Activated T-cell treated with anti-CD3 and anti-CD28 coated beads, Interleukin-2, amount 50 U/mL, for 1 hour (primary cell): ENCODE data around the gene TSNAX.
"Not testable (repeated sequence)": the region's sequence is repeated elsewhere in the genome, so short reads cannot be mapped to it uniquely, and the experiment has no call there.

Source experiments
- DNase-seq: peaks from one replicate; pipeline ENCODE4 v3.0.0-alpha.2; 2020

The TSNAX gene

GRCh38 chr1:231528172-231529029 is at the start of gene TSNAX:
TSS of gene TSNAX (plus strand) at chr1:231528669. CDS start at chr1:231528811, 142 bp downstream.
- DNase-seq = peak; percentile 93

GRCh38 chr1:231478811-231479210 is 49.7 kb upstream of the TSNAX start:
- no peak for DNase-seq

DNA sequence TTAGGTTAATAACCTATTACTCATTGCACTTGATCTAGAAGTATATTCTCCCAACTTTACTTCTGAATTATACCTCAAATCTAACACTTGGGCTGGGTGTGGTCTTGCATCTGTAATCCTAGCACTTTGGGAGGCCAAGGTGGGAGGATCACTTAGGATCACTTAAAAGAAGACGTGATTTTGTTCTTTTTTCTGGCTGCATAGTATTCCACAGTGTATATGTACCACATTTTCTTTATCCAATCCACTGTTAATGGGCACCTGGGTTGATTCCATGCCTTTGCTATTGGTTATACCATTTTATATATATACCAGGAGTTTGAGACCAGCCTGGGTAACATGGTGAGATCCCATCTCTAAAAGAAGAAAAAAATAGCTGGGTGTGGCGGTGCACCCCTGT is 48.5 kb upstream of the TSNAX start:
- no peak for DNase-seq

DNA sequence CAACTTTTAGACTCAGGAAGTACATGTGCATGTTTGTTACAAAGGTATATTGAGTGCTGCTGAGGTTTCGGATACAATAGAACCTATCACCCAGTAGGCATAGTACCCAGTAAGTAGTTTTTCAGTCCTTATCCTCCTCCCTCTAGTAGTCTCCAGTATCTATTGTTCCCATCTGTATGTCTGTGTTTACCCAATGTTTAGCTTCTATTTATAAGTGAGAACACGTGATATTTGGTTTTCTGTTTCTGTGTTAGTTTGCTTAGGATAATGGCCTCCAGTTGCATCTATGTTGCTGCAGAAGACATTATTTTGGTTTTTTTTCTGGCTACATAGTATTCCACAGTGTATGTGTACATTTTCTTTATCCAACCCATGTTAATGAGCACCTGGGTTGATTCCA is 47.2 kb upstream of the TSNAX start:
- no peak for DNase-seq

- no peak for DNase-seq
These were observed 43.3 kb upstream of the TSNAX start for GRCh38 chr1:231485029-231485784.

GRCh38 chr1:231487019-231487418 is 41.5 kb upstream of the TSNAX start:
- DNase-seq = no peak

GRCh38 chr1:231487910-231488309 is 40.6 kb upstream of the TSNAX start:
- DNase-seq = no peak

- no peak for DNase-seq
These were observed 34.9 kb upstream of the TSNAX start for GRCh38 chr1:231493421-231494185.

GRCh38 chr1:231494439-231495110 is 33.9 kb upstream of the TSNAX start:
- no peak for DNase-seq

DNA sequence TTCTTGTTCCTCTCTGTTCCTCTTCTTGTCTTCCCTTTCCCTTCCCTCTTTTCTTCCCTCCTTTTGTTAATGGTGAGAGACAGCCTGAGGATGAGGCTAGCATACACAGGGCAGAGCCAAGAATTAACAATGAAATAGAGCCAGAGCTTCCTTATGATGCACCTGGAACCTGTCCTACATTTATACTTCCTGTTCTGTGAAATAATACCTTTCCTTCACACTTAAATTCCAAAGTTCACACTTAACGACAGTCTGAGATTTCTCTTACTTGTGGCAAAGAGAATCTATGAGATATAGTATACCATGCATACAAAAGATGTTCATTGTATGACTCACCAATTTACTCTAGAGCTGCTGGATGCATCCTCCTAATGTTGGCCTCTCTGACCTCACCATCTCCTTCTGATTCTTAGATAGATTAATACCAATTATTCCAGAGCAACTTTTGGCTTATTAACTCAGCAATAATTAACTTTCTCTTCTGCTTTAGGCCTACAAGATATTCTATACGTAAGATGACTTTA is 30.8 kb upstream of the TSNAX start:
- no peak for DNase-seq

GRCh38 chr1:231499148-231499763 is 29.2 kb upstream of the TSNAX start:
- no peak for DNase-seq

DNA sequence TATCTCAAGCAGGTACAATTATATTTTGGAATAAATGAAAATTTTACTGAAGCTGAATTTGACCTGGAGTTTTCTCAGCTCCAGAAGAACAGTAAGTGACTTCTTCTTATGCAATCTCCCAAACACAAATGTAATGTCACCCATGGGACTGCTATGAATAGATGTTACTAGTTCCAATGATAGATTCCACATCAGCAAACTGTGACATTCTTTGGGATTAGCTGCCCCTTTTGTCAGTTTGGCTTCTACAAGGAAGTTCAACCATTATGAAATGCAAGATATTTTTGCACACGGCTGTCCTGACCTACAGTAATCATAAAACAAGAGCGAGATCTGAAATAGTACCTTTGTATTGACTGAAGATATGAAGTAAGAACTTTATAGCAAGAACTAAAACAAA is 27.8 kb upstream of the TSNAX start:
- no peak for DNase-seq

DNA sequence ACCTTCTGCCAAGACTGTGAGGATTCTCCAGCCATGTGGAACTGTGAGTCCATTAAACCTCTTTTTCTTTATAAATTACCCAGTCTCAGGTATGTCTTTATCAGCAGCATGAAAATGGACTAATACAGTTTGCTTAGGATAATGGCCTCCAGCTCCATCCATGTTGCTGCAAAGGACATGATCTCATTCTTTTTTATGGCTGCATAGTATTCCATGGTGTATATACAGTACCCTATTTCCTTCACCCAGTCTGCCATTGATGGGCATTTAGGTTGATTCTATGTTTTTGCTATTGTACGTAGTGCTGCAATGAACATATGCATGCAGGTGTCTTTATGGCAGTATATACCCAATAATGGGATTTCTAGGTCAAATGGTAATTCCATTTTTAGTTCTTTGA is 25.3 kb upstream of the TSNAX start:
- not testable (repeated sequence) for DNase-seq

DNA sequence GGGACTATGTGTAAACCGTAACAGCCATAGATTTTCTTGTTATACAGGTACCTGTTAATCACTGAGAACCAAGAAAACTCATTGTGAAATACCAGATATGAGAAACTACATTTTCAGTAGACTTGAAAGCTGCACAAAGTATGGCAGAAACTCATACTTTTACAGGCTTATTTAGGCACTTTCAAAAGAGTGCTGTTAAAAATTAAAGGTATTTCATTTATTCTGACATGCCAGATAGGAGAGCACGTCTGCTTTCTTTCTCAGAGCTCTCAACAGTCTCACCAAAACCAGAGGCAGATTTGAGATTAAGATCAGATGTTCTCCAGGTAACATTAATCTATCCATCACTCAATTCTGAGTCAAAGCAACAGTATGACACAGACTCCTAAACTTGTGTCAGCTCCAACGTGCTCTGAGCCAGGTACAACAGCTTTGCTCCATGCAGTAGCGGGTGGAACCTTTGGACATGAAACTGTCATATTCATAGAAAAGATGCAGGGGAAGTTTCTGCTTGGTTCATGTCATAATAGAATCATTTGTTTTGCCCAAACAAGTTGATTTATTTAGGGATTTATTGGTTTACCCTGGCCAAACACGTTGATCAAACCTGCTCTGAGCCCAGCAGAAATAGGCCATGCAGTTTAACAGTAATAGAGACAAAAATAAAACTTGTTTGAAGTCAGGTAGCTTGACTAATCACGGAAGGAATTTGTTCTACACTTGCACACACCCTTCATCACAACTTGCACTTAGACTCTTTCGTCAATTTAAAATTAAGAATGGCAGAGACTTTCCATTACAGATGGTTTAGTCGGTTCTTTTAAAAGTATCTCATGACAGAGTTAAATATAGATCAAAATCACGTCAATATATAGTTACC is 20.8 kb upstream of the TSNAX start:
- DNase-seq = no peak

GRCh38 chr1:231508497-231508896 is 20.0 kb upstream of the TSNAX start:
- no peak for DNase-seq

GRCh38 chr1:231508941-231509340 is 19.5 kb upstream of the TSNAX start:
- DNase-seq = no peak

- DNase-seq = no peak
These were observed 16.2 kb upstream of the TSNAX start for GRCh38 chr1:231512147-231512698.

- DNase-seq = no peak
These were observed 12.7 kb upstream of the TSNAX start for GRCh38 chr1:231515748-231516147.

- no peak for DNase-seq
These were observed 11.4 kb upstream of the TSNAX start for GRCh38 chr1:231517076-231517475.

- no peak for DNase-seq
These were observed 9.9 kb upstream of the TSNAX start for GRCh38 chr1:231518485-231519034.
